ENCODE data around the gene WDR4. TPM values are rescaled to one million over a fixed set of nuclear protein-coding genes. Genes with fewer than 3 reads are reported as not detected.

The WDR4 gene
- total and polyA plus RNA-seq, 10 of the 15 experiments (the other 5 are each of a cell fraction or from before 2014, with no cell fraction given): 2.1 to 45.3 (median 18.7) TPM

DNA sequence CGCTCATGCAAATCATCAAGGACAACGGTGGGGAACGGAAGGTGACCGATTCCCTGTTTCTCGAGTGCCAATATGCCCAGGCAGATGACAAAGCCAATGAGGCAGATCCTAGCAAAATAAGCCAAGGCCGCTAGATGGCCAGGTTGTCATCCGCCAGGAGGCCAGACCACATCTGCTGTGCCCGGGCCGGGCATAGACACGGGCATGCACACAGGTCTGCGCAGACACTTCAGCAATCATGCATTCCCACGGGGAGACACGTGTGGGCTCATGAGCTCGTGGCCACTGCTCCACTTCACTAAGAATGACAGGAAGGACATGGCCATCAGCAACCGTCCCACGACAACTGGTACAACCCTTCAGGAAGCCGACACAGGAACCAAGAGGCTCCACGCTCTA is 23.4 kb downstream of the WDR4 start (continued):
- no peak for TF ChIP-seq NR2C1 (IDR thresholded peaks at IDR 0.05)
- TF ChIP-seq NFIC (IDR thresholded peaks at IDR 0.05; ENCODE audit: low read depth, low read length): no peak
- TF ChIP-seq STAT3 (IDR thresholded peaks at IDR 0.05; ENCODE audit: low read depth, low read length): no peak
- no peak for TF ChIP-seq CEBPB (IDR thresholded peaks at IDR 0.05; ENCODE audit: borderline replicate concordance in 1 of 2, low read depth in 2 of 2, low read length in 2 of 2)

- no peaks in the 10 kb centered on the region for H3K4me1 ChIP-seq (ENCODE audit: control insufficient read depth, insufficient read depth, low read length)
- intact Hi-C loops (cut with micrococcal nuclease; ENCODE audit: unreplicated experiment): no loop called here
- RAD21 ChIA-PET (ENCODE audit: unreplicated experiment): no interaction called here
- in situ Hi-C loops (cut with MboI): no loop called here
- ATAC-seq (no peak), DNase-seq (ENCODE audit: low read depth, low spot score) (no peak), FAIRE-seq (no peak)
- no peak overlapping the region for H3K27ac ChIP-seq (ENCODE audit: control insufficient read depth, insufficient read depth)
- SMC1A ChIA-PET (ENCODE audit: uncharacterized antibody, unreplicated experiment): no interaction called here
- H3K4me2 ChIP-seq (ENCODE audit: control insufficient read depth, insufficient read depth): no peak overlapping the region
- no peaks in the 10 kb centered on the region for H3K27me3 ChIP-seq (replicated peaks in 1 of 2; ENCODE audit: control insufficient read depth in 2 of 2, insufficient read depth in 2 of 2, low read length in 1 of 2)
- H2AFZ ChIP-seq (ENCODE audit: control insufficient read depth, low read depth, low read length): no peak overlapping the region
- no peaks in the 10 kb centered on the region; the same call in 1 of the 2 replicates for H3K79me2 ChIP-seq (ENCODE audit: control insufficient read depth, insufficient read depth, low read length)
- no peak for TF ChIP-seq ZBED1 (IDR thresholded peaks at IDR 0.05; ENCODE audit: borderline replicate concordance)
- TF ChIP-seq POLR2A (IDR thresholded peaks at IDR 0.05; ENCODE audit: low read depth, low read length): 0 out of 2 replicates have a peak, but pooled peaks have one; percentile 5
- H3K36me3 ChIP-seq (ENCODE audit: control insufficient read depth in 2 of 2, insufficient read depth in 2 of 2, low read length in 1 of 2): peaks cover 34 to 68% of the 10 kb centered on the region in 2 experiments
- WGBS (ENCODE audit: insufficient coverage, insufficient replicate concordance, low lambda C conversion rate, missing lambda C conversion rate): 98% methylated on average over 19 of the region's 19 CpGs
- POLR2A ChIA-PET: no interaction called here
- CTCF ChIA-PET: interaction anchor here (1.4 kb wide), 1 partner anchor 262 kb away, joined by 4 read pairs; no protein-coding TSS in a partner anchor
- H3K4me3 ChIP-seq: no peak overlapping the region
- H3K9me3 ChIP-seq (replicated peaks; ENCODE audit: control insufficient read depth, insufficient read depth, low read length): no peaks in the 10 kb centered on the region
- H4K20me1 ChIP-seq (ENCODE audit: control insufficient read depth, insufficient read depth): no peaks in the 10 kb centered on the region
- H3K9ac ChIP-seq (ENCODE audit: control insufficient read depth, insufficient read depth, low read length): no peak overlapping the region
- no TSS peak for BruUV-seq (replicated peaks)
Measured at GRCh38 chr21:42855171-42855936, 24.0 kb downstream of the WDR4 start.
